Neural crest cell (in vitro differentiated cells): ENCODE data around the gene DCX. TPM values are rescaled to one million over a fixed set of nuclear protein-coding genes. Genes with fewer than 3 reads are reported as not detected.

Experiments used
- DNase-seq: peaks from one replicate; pipeline ENCODE4 v3.0.0; 2021; ENCODE audit warnings: low read depth, mixed read lengths, low spot score
- H3K27ac Mint-ChIP-seq: one replicate; pipeline ENCODE4 v1.8.0; 2021; ENCODE audit warnings: mild to moderate bottlenecking, mixed read lengths; ENCODE audit not compliant: unreplicated experiment
- H3K27me3 Mint-ChIP-seq: 2 replicates; pipeline ENCODE4 v1.8.0; 2021; ENCODE audit warnings: low read depth, mild to moderate bottlenecking, mixed read lengths
- H3K36me3 Mint-ChIP-seq: 2 replicates; pipeline ENCODE4 v1.8.0; 2021; ENCODE audit warnings: low read depth, mild to moderate bottlenecking, mixed read lengths
- H3K4me1 Mint-ChIP-seq: 2 replicates; pipeline ENCODE4 v1.8.0; 2021; ENCODE audit warnings: mixed read lengths
- H3K4me3 Mint-ChIP-seq: one replicate; pipeline ENCODE4 v1.8.0; 2021; ENCODE audit warnings: mild to moderate bottlenecking, mixed read lengths
- H3K9me3 Mint-ChIP-seq: 2 replicates; pipeline ENCODE4 v1.8.0; 2021; ENCODE audit warnings: mixed read lengths
- CTCF ChIP-seq: fragments of 200-600 bp; sonication (generic); conservative IDR thresholded peaks from 2 replicates; pipeline ENCODE4 v1.5.0; 2021; ENCODE audit warnings: antibody characterized with exemption, mild to moderate bottlenecking
- total RNA-seq: library from RNA; stranded (reverse); gene quantifications from 2 replicates; pipeline ENCODE4 v1.2.1, GENCODE V29; 2021

Gene DCX
- total RNA-seq, 1 donor from 2014 or later = 80.8 TPM

GRCh38 chrX:111339212-111339611, 72.8 kb downstream of the DCX start:
- Mint-ChIP-seq H3K27me3 (no peaks in the 10 kb centered on the region), H3K4me1 (peaks cover 9% of the 10 kb centered on the region), H3K36me3 (peaks cover 7% of the 10 kb centered on the region), H3K9me3 (peaks cover 6% of the 10 kb centered on the region), H3K4me3 (no peak overlapping the region), H3K27ac (no peak overlapping the region)
- TF ChIP-seq CTCF = no peak
- DNase-seq = no peak

DNA sequence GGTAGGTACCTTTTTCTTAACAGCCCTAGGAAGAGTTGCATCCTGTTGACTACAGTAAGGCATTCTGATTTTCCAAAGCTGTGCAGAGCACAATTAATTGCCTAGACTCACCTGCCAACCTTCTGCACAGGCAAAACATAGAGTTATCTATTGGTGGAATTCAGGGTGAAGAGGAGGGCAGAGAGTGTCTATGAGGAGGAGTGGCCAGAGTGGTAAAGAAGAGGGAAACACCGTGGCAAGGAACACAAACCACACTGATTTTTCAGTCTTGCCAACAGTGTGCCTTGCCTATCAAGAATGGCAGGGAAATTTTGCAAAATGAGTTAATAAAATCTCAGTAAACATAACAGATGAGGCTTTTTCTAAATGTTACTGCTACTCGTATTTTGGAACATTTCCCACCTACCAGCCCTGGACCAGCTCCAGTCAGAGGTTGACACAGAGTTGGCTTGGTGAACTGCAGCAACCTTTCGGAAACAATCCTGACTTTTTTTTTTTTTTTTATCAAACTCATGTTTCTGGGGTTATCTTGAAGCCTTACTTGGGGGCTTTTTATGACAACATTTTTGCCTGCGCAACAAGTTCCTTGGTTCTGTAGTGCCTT, 73.8 kb downstream of the DCX start:
- no peak for DNase-seq
- Mint-ChIP-seq H3K27ac (no peak overlapping the region), H3K36me3 (peaks cover 7% of the 10 kb centered on the region), H3K4me1 (peaks cover 9% of the 10 kb centered on the region), H3K4me3 (no peak overlapping the region), H3K27me3 (no peaks in the 10 kb centered on the region), H3K9me3 (peaks cover 6% of the 10 kb centered on the region)
- TF ChIP-seq CTCF = no peak

GRCh38 chrX:111337067-111337637, 74.8 kb downstream of the DCX start:
- H3K27ac Mint-ChIP-seq = no peak overlapping the region
- H3K27me3 Mint-ChIP-seq = no peaks in the 10 kb centered on the region
- H3K4me3 Mint-ChIP-seq = no peak overlapping the region
- no peak for DNase-seq
- no peak for TF ChIP-seq CTCF
- H3K9me3 Mint-ChIP-seq = peaks cover 6% of the 10 kb centered on the region
- H3K4me1 Mint-ChIP-seq = peaks cover 9% of the 10 kb centered on the region
- peaks cover 7% of the 10 kb centered on the region for H3K36me3 Mint-ChIP-seq

- DNase-seq = no peak
- Mint-ChIP-seq H3K4me3 (no peak overlapping the region), H3K27me3 (no peaks in the 10 kb centered on the region), H3K36me3 (peaks cover 5% of the 10 kb centered on the region), H3K27ac (peak overlapping the region; percentile 87), H3K4me1 (peaks cover 9% of the 10 kb centered on the region), H3K9me3 (peaks cover 5% of the 10 kb centered on the region)
- TF ChIP-seq CTCF = no peak
These were observed 75.9 kb downstream of the DCX start for GRCh38 chrX:111336141-111336540.

GRCh38 chrX:111329370-111329769, 82.6 kb downstream of the DCX start:
- no peak for DNase-seq
- no peak for TF ChIP-seq CTCF
- H3K4me3 Mint-ChIP-seq = no peak overlapping the region

More at GRCh38 chrX:111329370-111329769, 82.6 kb downstream of the DCX start:
- Mint-ChIP-seq H3K4me1 (peaks cover 17% of the 10 kb centered on the region), H3K9me3 (peaks cover 5% of the 10 kb centered on the region), H3K27ac (no peak overlapping the region), H3K27me3 (no peaks in the 10 kb centered on the region), H3K36me3 (peaks cover 7% of the 10 kb centered on the region)
